Hepatocyte (in vitro differentiated cells): Measurements from ENCODE around the gene KRT38.

ENCODE experiments used
- EZH2 ChIP-seq: fragments of 200-600 bp; sonication (generic); IDR thresholded peaks from 2 replicates; pipeline ENCODE4 v1.6.1; 2016; ENCODE audit warnings: antibody characterized with exemption, mild to moderate bottlenecking, borderline replicate concordance
- TF ChIP-seq, protein P1 (sequence below): fragments of 200-600 bp; sonication (generic); IDR thresholded peaks from 2 replicates; pipeline ENCODE4 v1.5.1; 2016; ENCODE audit warnings: antibody characterized with exemption, mild to moderate bottlenecking; ENCODE audit not compliant: poor library complexity

DNA sequence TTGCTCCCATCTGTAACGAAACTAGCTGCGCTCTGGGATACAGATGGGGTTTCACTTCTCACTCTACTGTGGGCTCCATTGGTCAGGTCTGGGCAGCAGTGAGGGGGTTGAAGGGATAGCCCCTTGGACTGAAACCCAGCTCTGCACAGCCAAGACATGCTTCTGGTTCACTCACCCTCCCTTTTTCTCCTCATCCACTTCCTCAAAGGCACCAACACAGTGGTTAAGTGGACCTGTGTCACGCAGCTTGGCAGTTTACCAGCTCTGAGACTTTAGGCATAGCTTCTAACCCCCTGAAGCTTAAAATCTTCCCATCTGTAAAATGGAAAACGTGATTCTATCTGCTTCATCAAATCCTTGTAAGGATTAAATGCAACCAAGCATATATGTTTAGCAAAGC lies 11.5 kb upstream of the KRT38 start:
- TF ChIP-seq, protein P1, sequence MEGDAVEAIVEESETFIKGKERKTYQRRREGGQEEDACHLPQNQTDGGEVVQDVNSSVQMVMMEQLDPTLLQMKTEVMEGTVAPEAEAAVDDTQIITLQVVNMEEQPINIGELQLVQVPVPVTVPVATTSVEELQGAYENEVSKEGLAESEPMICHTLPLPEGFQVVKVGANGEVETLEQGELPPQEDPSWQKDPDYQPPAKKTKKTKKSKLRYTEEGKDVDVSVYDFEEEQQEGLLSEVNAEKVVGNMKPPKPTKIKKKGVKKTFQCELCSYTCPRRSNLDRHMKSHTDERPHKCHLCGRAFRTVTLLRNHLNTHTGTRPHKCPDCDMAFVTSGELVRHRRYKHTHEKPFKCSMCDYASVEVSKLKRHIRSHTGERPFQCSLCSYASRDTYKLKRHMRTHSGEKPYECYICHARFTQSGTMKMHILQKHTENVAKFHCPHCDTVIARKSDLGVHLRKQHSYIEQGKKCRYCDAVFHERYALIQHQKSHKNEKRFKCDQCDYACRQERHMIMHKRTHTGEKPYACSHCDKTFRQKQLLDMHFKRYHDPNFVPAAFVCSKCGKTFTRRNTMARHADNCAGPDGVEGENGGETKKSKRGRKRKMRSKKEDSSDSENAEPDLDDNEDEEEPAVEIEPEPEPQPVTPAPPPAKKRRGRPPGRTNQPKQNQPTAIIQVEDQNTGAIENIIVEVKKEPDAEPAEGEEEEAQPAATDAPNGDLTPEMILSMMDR = no peak
- TF ChIP-seq EZH2 = no peak
